Measurements from ENCODE around the gene EIPR1.
A peak's percentile ranks its signal among the peaks of the same experiment; 100 is the strongest.

The EIPR1 gene

GRCh38 chr2:3280197-3280596, 97.4 kb downstream of the EIPR1 start:
- H3K27ac ChIP-seq = no peak overlapping the region
- TF ChIP-seq ZFX (IDR thresholded peaks at IDR 0.05) = no peak
- TF ChIP-seq CTCF (conservative IDR thresholded peaks at IDR 0.05) = no peak

GRCh38 chr2:3279236-3279960, 98.2 kb downstream of the EIPR1 start:
- TF ChIP-seq ZFX (IDR thresholded peaks at IDR 0.05) (no peak), CTCF (conservative IDR thresholded peaks at IDR 0.05) (no peak)
- no peak overlapping the region for H3K27ac ChIP-seq

- H3K27ac ChIP-seq = no peak overlapping the region
These were observed 98.9 kb downstream of the EIPR1 start for GRCh38 chr2:3278521-3279218.

GRCh38 chr2:3277748-3278520, 99.7 kb downstream of the EIPR1 start:
- peak overlapping the region; percentile 32; the same call in 1 of the 2 replicates for H3K27ac ChIP-seq
- TF ChIP-seq ZFX (IDR thresholded peaks at IDR 0.05) (no peak), CTCF (conservative IDR thresholded peaks at IDR 0.05) (no peak)

More at GRCh38 chr2:3278521-3279218, 98.9 kb downstream of the EIPR1 start:
- TF ChIP-seq CTCF (conservative IDR thresholded peaks at IDR 0.05) (no peak), ZFX (IDR thresholded peaks at IDR 0.05) (no peak)

- TF ChIP-seq ZFX (IDR thresholded peaks at IDR 0.05) (no peak), CTCF (conservative IDR thresholded peaks at IDR 0.05) (no peak)
- H3K27ac ChIP-seq = peak overlapping the region; percentile 32; the same call in 1 of the 2 replicates
These were observed 100.4 kb downstream of the EIPR1 start for GRCh38 chr2:3277050-3277747.

- no peak for TF ChIP-seq CTCF (conservative IDR thresholded peaks at IDR 0.05)
- no peak for TF ChIP-seq ZFX (IDR thresholded peaks at IDR 0.05)
- no peak overlapping the region for H3K27ac ChIP-seq
These were observed 104.9 kb downstream of the EIPR1 start for GRCh38 chr2:3272761-3273160.
